ENCODE measurements around the gene TBX4. TPM values are rescaled to one million over a fixed set of nuclear protein-coding genes. Genes with fewer than 3 reads are reported as not detected.
A peak's percentile ranks its signal among the peaks of the same experiment; 100 is the strongest.

TBX4 gene
- total and polyA plus RNA-seq, 2 of the 13 experiments (the other 11 are each of a cell fraction or from before 2014, with no cell fraction given): 0.11 to 1.1 TPM

DNA sequence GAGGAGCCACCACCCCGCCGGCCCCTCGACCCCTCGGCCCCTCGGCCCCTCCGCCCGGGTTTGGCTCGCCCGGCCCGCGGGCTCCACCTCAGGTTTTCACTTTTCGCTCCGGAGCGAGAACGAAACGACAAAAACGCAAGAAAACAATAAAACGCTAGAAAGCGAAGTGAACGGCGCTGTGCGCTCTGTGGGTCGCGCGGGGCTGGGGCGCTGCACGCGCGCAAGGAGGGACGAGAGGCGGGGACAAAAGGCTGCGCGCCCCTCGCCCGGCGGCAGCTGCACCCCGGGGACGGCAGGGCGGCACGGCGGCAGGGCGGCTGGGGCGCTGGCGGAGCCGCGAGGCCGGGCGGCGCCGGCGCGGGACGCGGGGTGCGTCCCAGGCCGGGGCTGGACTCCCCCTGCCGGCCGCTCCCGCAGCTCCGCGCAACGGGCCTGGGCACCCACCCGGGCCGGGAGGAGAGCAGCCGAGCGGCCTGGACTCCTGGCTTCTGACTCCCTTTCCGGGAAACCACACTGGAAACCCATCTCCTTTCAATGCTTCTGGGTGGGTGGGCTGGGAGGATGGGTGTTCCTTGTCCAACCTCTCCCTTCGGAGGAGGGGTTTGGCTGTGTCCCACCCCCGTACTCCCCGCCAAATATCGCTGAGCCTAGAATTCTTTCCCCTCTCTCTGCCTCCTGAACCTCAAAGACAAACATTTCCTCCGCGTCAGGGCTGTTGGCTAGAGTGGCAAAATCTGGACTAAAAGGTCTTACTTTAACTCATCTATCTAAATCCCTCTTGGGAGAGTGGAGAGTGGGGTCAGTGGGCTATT, 42.7 kb upstream of the TBX4 start (continued):
- TF ChIP-seq, protein P1, sequence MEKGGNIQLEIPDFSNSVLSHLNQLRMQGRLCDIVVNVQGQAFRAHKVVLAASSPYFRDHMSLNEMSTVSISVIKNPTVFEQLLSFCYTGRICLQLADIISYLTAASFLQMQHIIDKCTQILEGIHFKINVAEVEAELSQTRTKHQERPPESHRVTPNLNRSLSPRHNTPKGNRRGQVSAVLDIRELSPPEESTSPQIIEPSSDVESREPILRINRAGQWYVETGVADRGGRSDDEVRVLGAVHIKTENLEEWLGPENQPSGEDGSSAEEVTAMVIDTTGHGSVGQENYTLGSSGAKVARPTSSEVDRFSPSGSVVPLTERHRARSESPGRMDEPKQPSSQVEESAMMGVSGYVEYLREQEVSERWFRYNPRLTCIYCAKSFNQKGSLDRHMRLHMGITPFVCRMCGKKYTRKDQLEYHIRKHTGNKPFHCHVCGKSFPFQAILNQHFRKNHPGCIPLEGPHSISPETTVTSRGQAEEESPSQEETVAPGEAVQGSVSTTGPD (CRISPR knock-in tag; IDR thresholded peaks at IDR 0.05): no peak
- TF ChIP-seq ZNF839 (CRISPR knock-in tag; IDR thresholded peaks at IDR 0.05; ENCODE audit: borderline replicate concordance) (no peak), HNF4G (IDR thresholded peaks at IDR 0.05; ENCODE audit: borderline replicate concordance, low read depth, low read length) (no peak), HNF4G (CRISPR knock-in tag; IDR thresholded peaks at IDR 0.05; ENCODE audit: borderline replicate concordance, low read depth) (no peak), PRDM4 (CRISPR knock-in tag; IDR thresholded peaks at IDR 0.05; ENCODE audit: borderline replicate concordance) (no peak), SATB2 (CRISPR knock-in tag; IDR thresholded peaks at IDR 0.05) (no peak), ZNF251 (CRISPR knock-in tag; IDR thresholded peaks at IDR 0.05) (no peak), TOE1 (CRISPR knock-in tag; IDR thresholded peaks at IDR 0.05) (no peak), ZNF773 (CRISPR knock-in tag; IDR thresholded peaks at IDR 0.05; ENCODE audit: borderline replicate concordance) (peak; percentile 58; the same call in 1 of the 2 replicates), FOXC1 (CRISPR knock-in tag; IDR thresholded peaks at IDR 0.05; ENCODE audit: borderline replicate concordance) (no peak), ZNF619 (CRISPR knock-in tag; IDR thresholded peaks at IDR 0.05) (no peak), ZBTB49 (CRISPR knock-in tag; IDR thresholded peaks at IDR 0.05; ENCODE audit: borderline replicate concordance) (no peak), PRMT3 (CRISPR knock-in tag; IDR thresholded peaks at IDR 0.05; ENCODE audit: borderline replicate concordance, low read depth) (no peak), ATAD3A (CRISPR knock-in tag; IDR thresholded peaks at IDR 0.05) (no peak)
- TF ChIP-seq, protein P2, sequence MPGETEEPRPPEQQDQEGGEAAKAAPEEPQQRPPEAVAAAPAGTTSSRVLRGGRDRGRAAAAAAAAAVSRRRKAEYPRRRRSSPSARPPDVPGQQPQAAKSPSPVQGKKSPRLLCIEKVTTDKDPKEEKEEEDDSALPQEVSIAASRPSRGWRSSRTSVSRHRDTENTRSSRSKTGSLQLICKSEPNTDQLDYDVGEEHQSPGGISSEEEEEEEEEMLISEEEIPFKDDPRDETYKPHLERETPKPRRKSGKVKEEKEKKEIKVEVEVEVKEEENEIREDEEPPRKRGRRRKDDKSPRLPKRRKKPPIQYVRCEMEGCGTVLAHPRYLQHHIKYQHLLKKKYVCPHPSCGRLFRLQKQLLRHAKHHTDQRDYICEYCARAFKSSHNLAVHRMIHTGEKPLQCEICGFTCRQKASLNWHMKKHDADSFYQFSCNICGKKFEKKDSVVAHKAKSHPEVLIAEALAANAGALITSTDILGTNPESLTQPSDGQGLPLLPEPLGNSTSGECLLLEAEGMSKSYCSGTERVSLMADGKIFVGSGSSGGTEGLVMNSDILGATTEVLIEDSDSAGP (CRISPR knock-in tag; IDR thresholded peaks at IDR 0.05; ENCODE audit: borderline replicate concordance): no peak; the same call in none of the 2 replicates
- TF ChIP-seq, protein P3, sequence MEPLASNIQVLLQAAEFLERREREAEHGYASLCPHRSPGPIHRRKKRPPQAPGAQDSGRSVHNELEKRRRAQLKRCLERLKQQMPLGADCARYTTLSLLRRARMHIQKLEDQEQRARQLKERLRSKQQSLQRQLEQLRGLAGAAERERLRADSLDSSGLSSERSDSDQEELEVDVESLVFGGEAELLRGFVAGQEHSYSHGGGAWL (CRISPR knock-in tag; IDR thresholded peaks at IDR 0.05): no peak
- TF ChIP-seq, protein P4, sequence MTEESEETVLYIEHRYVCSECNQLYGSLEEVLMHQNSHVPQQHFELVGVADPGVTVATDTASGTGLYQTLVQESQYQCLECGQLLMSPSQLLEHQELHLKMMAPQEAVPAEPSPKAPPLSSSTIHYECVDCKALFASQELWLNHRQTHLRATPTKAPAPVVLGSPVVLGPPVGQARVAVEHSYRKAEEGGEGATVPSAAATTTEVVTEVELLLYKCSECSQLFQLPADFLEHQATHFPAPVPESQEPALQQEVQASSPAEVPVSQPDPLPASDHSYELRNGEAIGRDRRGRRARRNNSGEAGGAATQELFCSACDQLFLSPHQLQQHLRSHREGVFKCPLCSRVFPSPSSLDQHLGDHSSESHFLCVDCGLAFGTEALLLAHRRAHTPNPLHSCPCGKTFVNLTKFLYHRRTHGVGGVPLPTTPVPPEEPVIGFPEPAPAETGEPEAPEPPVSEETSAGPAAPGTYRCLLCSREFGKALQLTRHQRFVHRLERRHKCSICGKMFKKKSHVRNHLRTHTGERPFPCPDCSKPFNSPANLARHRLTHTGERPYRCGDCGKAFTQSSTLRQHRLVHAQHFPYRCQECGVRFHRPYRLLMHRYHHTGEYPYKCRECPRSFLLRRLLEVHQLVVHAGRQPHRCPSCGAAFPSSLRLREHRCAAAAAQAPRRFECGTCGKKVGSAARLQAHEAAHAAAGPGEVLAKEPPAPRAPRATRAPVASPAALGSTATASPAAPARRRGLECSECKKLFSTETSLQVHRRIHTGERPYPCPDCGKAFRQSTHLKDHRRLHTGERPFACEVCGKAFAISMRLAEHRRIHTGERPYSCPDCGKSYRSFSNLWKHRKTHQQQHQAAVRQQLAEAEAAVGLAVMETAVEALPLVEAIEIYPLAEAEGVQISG (CRISPR knock-in tag; IDR thresholded peaks at IDR 0.05): peak; percentile 64

All from HepG2 (cell line).